Activated gamma-delta T cell treated with Interleukin-2 at 50 U/mL for 16 hours (primary cell): ENCODE results near the gene MACO1.
"Not testable (repeated sequence)": the region's sequence is repeated elsewhere in the genome, so short reads cannot be mapped to it uniquely, and the experiment has no call there.

Source experiments
- DNase-seq: peaks from one replicate; pipeline ENCODE4 v3.0.0-alpha.2; 2020

Gene MACO1

DNA sequence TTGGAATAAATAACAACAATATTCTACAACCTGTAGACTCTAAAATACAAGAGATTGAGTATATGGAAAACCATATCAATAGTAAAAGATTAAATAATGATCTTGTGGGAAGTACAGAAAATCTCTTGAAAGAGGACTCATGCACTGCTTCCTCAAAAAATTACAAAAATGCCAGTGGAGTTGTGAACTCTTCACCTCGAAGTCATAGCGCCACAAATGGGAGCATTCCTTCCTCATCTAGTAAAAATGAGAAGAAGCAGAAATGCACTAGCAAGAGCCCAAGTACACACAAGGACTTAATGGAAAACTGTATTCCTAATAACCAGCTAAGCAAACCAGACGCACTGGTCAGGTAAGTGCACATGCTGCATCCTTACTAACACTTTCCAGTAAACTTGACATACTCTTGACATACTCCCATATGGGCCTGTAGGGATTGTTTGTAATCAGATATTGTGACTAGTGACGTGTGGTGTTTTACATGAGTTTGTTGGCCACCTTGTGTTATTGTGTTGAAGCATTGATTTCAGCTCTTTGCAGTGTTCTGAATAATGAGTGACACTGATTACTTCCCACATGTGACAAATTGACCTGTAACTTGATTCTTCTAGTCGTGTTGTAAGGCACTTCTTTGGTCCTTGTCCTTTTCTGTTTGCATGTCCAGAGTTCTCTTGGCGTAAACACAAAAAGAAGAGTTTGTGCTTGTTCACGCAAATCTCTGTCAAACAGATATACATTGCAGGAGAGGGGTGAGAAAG lies 28.0 kb downstream of the MACO1 start:
- DNase-seq, result no peak

DNA sequence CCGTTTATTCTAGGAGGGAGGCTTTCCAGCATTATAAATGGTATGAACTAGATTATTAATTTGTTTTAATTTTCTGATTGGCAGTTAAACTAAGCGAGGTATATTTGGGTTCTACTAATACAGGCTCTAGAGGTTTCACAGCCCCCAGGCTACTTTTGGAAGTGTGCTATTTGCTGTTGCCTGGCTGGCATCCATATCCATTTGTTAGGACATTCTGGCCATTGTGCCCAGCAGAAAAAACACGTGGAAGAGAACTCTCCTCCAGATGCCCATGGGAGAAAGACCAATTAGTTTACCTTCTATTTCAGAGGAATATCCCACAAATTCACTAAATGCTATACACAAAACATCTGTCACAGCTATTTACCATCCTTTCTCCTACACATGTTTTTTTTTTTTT lies 29.3 kb downstream of the MACO1 start:
- DNase-seq, result no peak

DNA sequence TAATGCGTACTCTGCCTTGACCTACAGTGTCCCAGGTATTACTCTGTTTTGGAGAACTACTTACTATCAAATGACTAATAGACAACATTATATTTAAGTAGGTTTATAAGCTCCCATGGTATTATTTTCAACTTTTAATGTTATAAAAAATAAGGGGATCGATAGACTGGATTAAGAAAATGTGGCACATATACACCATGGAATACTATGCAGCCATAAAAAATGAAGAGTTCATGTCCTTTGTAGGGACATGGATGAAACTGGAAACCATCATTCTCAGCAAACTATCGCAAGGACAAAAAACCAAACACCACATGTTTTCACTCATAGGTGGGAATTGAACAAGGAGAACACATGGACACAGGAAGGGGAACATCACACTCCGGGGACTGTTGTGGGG lies 30.1 kb downstream of the MACO1 start:
- not testable (repeated sequence) for DNase-seq

DNA sequence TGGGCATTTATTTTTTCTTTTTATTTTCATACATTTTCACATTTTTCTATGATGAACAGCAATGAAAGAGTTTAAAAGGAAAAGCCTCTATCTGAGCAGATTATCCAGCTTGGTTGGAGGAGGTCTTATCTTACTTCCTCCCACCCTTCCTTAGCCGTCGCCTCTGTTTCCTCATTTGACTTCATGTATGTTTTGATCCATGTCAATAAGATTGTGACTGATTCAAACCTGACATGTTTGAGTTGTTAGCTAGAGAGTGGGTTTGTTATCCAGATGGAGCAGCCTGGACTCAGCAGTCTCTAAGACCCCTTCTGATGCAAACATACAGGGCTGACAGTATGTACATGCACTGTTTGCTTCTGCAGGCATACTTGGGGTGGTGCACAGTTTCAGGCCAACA lies 31.2 kb downstream of the MACO1 start:
- DNase-seq, result no peak

DNA sequence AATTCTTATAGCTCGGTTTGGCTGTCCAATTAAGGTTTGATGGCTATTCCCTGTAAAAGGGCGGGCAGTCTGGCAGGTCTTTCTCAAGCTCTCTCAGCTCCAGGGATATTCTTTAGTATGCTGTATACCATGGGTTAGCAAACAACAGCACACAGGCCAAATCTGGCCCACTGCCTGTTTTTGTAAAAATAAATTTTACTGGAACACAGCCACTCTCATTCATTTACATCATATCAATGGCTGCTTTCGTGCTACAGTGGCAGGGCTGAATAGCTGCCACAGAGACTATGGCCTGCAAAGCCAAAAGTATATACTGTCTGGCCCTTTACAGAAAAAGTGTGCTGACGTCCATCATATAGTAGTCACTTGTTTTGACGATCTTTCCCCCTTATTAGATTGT lies 32.0 kb downstream of the MACO1 start:
- no peak for DNase-seq

DNA sequence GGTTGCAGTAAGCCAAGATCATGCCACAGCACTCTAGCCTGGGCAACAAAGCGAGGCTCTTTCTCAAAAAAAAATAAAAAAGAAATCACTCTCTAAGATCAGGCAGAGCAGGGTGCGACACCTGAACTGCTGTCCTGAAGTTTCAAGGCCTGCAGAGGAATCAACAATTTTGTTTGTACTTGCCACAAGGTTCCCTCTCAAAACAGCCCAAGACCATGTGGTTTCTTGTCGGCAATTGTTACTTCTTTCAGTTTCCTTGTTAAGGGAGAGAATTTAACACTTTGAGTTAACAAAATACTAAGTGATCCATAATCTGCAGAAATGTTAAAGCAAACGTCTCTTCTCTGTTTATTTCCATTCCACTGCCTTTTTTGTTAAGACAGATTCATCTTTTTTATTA lies 36.5 kb downstream of the MACO1 start:
- DNase-seq, result no peak

DNA sequence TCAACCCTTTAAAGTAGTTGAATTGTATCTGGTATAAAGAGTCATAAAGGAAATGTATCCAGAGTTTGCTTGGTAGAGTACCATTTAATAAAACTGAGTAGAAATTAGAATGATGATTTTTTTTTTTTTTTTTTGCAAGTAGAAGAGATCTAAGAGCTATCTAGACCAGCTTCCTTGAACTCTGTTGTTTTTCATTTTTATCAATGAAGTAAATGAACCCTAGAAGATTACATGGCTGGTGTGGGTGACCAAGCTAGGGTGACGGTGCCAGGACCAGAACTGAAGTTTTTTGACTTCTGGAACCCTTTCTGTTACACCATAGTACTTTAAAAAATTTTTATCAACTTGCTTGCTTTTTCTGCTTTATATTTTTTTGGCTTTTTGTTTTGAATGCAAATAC lies 36.9 kb downstream of the MACO1 start:
- DNase-seq, result no peak

DNA sequence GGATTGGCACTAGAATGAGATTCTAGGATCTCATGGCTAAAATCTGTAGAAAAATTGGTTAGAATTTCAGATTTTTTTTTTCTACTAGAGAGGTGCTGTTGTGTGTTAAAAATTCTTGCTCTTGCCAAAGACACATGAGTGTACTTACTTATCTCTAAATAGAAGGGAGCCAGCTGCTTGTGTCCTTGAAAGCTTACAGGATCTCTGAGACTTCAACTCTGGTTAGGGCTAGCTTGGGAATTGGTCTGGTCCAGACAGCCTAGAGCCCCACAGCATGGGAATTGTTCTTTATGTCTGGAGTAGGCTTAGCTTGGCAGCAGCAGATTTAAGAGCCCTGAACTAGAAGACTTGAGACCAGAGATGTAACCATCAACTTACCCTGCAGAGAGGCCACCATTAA lies 37.3 kb downstream of the MACO1 start:
- no peak for DNase-seq

DNA sequence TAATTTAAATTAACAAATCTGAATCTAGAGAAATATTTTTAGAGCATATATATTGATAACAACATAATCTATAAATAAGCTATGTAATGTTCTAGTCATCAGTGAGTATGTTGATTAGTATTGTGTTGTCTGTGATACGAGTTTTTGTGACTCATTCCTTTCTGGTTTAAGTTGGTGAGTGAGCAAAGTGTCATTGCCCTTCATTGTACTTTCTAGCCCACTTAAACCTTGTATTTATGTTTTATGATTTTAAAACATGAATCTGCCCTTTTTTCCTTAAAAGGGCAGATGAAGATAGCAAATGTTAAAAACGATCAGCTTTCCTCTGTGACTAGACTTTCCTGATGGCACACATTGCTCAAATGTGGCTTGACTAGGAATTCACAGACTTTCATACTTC lies 38.5 kb downstream of the MACO1 start:
- no peak for DNase-seq

DNA sequence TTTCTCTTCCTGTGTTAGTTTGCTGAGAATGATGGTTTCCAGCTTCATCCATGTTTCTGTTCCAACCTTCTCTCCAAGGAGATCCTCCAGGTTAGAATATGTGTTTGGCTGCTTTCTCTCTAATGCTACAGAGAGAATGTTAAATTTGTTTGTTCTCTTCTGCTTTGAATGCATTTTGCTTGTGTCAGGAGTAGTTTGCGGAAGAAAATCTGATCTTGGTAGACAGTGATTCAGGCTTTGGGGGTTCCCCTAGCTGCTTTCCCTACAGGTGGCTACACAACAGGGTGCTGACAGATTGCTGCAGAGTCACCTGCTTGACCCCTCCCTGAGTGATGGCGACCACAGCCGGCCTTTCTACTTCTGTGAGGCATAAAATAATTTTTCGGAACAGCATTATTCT lies 41.8 kb downstream of the MACO1 start:
- no peak for DNase-seq

DNA sequence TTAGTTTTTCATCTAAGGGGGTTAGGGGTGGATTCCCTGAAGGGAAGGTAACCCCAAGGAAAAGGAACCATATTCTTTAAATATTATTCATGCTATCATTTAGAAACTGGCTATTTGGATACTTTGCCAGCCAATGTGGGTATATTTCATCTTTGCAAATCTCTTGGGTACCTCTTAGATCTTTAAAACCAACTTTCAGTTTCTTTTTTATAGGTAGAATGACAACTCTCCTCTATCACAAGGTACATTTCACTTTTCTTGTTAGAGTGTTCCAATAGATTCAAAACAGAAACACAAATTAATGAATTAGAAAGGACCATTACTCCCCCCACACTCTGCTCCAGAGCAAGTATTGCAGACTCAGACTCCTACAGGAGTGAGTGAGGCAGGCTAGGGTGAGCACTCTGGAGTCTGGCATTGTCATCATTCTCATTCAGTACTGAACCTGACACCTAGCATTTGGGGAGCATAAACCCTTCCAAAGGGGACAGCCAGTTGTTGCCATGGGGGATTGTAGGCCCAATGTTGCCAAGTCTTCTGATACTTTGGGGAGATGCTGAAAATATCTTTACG lies 43.0 kb downstream of the MACO1 start:
- no peak for DNase-seq

DNA sequence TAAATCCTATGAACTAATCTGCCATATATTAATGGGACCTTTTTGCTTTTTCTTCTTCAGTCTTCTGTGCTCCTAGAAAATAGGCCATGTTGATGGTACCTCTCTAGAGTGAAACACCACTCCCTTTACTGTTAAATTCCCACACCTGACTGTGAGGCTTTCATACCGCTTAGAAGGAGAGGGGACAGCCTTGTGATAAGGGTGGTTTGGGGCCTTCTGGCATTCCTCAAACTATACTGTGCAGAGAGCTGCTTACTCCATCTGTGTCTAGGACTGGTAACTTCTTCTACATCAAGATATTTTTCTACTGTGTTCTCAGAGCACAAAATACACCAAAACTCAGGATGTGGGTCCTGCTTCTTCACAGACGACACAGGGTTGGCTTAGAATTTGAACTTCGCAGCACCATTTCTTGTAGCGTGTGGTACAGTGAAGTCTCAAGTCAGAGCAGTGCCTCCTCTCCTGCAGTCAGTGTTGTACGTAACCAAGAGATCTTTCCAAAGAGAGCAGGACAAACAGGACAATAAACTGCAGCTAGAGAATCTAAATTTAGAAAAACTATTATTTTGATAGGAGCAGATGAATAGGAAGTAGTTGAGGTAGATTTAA lies 43.8 kb downstream of the MACO1 start:
- DNase-seq, result no peak

DNA sequence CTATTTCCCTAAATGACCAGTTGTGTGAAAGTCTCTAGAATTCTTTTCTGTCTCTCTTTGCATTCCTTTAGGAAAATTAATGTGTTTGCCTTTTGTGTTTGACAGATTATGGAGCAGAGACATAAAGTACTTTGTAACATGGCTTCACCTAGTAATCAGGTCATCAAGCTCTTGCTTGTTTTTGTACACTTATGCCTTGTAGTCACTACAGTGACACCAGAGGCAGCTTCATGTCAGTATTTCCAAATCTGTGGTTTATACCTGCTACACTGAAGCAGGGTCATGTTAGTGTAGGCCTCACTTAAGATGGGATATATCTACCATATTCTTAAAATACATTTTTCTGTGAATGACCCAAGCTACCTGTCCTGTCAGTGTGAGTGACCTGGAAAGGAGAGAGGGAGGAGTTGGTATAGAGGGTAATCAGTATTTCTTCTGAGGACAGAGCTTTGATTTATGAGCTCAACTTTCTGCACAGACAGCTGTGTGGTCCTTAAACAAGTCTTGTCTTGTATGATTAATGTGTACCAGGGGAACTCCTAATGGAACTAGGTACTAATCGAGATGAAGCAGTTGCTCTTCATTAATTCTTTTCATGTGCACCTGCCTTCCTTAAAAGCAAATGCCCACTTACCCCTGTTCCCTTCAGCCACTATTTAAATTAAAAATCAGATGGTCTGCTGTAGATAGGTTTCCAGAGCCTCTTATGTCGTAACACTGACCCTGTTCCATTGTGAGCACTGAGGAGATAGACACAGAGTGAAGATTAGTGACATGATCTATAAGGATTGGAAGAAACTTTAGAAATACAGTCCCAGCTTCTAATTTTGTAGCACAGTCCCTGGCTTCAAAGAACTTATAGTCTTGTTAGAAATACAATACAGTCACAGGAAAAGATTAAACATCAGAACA lies 45.7 kb downstream of the MACO1 start:
- DNase-seq, result no peak

DNA sequence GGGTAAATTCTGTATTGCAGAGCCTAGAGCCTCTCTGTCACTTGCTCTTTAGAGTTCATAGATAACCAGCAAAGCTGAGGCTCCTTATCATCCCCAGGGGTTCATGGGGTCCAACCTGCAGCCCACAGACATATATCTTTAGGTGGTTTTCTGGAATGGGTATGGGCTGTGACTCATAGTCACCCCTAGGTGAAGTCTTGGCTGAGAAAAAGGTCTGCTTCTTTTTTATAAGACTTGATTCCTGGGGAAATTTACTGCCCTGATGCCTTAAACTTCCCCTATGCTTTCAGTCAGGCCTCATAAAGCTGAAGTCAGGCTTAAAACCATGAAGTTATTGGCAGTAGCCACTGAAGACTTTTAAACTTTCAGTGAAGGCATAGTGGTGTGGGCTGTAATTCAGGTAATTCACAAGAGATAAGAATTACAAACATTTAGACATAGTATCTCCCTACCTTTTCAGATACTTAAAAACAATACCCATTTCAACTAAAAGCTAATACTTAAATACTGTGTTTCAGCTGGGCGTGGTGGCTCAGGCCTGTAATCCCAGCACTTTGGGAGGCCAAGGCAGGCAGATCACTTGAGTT lies 46.8 kb downstream of the MACO1 start:
- DNase-seq, result no peak

DNA sequence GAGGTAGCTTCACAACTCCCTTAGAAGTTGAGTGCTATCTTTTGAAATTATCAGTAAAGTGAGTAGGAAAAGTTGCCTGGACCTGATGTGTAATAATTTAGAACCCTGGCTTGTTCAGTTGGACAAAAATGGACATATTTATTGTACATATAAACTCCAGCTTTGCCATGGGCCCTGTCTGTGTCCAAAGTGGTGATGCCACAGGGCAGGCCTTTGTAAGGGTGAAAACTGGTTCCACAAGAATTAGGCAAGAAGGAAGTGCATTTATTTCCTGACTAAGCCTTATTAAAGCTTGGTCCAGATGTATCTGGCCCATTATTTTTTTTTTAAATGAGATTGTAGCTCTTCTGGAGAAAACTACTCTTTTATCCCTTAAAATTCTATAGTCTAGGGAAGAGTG lies 47.9 kb downstream of the MACO1 start:
- no peak for DNase-seq

DNA sequence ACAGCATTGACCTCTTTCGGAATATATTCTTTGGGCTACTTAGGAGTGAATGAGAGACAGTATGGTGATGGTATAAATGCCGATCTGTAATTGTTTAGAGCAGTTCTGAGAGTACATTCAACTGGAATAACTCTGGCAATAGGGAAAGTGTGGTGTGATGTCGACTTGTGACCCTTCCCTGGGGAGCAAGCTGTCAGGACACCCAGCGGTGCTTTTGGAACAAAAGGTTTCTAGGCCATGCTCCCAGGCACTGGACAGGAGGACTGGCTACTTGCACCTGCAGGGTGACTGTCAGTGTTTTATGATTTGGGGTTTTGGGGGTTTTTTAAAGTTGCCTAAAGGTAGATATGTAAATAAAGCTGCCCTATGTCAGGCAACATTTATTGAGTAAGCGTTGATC lies 50.9 kb downstream of the MACO1 start:
- no peak for DNase-seq

DNA sequence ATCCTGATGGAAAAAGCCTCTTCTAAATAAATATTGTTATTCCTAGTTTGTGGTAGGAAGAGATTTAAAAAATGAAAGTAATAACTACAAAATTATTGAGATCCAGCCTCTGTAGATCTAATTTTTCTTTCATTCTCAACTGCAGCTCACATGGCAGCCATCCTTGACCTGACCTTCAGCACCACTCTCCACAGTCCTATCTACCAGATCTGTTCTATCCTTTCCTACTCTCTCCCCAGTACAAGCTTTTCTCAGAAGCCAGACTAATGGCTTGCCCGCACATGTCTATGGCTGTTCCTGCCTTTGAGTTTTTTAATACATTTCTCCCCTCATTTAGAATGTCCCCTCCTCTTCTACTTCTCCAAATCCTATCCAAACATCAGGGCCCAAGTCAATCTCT lies 51.5 kb downstream of the MACO1 start:
- DNase-seq, result no peak

DNA sequence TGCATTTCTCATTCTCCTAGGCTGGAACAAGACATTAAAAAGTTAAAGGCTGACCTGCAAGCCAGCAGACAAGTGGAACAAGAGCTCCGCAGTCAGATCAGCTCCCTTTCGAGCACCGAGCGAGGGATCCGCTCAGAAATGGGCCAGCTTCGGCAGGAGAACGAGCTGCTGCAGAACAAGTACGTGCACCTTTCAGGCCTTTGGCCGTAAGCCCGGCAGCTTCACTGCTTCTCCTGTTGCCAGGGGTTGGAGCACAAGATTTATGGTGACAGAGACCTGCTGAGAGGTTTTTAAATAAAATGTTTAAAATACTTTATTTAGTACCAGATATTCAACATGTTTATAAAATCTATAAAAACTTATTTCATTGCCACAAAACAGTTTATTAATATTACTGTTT lies 53.4 kb downstream of the MACO1 start:
- DNase-seq, result no peak

DNA sequence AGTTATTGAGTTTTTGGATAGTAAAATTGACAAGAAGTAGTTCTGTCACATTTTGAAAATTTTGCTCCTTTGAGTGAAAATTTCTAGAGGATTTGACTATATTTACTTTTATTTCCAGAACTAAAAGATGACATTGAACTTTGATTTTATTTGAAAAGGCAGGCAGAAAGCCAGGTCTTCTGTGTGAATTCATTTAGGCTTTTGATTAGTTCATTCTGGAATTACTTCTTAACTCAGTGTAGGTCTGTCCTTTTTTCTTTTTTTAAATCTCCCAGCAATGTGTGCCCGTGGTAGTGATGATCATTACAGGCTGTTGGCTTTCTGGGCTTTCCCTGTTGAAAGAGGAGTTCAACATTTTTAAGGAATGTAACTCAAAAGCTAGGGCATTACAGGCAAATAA lies 53.8 kb downstream of the MACO1 start:
- no peak for DNase-seq

DNA sequence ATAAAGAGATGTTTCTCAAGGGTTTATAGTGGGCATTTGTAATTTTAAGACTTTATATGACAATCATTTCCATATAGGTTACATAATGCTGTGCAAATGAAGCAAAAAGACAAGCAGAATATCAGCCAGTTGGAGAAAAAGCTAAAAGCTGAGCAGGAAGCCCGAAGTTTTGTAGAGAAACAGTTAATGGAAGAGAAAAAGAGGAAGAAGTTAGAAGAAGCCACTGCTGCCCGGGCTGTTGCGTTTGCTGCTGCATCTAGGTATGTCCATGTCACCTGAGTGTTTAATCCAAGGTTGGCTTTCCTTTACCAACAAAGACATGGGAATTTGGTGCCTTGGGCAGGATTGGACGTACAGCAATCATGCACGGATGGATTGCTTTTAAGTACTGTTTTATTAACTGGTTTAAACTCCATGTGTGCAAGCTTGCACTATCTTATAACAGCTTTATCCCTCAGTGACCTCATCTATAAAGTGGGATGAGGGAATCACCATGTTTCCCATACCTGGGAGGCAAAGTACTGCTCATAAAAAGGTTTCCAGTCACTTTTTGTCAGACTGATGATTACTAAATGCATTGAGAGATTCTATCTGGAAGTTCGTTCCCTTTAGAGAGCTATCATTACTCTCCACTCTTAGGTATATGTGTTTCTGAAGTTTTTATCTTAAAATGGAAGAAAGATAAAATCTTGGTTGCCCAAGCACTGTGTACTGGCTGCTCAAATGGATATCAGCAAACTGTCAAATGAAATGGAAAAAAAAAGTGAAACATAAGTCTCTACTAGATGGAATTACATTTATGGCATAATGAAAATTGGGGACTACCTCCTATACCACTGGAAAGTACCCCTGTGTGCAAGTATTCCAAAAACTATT lies 55.1 kb downstream of the MACO1 start:
- DNase-seq, result no peak

DNA sequence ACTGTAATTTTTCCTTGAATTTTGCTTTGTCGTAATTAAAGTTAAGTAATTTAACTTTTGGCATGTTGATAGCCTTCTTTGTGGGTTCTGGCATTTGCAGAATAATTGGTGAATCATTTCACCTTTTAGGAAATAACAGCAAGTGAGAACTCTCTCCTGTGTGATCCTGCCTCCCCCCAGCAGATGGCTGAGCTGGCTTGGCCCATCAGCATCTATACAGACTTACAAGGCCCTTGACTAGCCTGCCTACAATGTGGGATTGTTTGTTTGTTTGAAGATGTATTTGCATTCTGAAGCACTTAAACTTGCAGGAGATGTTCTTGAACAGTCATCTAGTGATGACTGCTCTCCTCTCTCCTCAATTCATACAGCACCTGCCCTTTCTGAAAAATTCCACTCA lies 55.9 kb downstream of the MACO1 start:
- DNase-seq, result no peak

DNA sequence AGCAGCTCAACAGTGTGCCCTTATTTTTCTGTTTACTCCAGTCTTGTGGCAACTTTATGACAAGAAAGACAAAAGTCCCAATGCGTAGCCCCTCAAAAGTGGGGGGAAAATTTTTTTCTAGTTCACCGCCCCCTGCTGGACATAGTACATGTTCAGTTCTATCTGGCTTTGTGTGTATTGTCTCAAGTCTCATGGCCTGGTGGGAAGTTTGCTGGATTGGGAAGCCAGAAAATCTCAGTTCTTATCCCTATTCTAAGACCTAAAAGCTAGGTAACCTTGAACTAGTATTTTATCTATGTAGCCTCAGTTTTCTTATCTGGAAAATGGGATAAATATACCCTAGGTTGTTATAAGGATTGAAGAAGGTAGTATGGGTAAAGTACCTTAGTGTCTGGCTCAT lies 56.9 kb downstream of the MACO1 start:
- peak; percentile 42 for DNase-seq
